ENCODE data around the gene TBC1D5.

DNA sequence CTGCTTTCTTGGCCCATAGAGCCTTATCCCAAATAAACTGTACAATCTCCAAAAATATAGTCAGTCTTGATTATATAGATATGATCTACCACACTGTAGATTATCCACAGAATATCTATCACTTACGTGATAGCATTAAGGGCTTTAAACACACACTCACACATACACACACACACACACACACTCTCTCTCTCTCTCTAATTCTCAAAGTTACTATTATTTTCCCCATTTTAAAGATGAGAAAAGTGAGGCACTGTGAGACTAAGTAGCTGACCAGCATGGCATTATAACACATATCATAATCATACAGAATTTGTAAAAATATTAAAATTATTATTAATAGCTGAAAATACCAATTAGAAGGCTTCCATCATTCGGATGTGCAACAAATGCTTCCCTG lies 4.2 kb downstream of the TBC1D5 start:
- TF ChIP-seq, protein P1, sequence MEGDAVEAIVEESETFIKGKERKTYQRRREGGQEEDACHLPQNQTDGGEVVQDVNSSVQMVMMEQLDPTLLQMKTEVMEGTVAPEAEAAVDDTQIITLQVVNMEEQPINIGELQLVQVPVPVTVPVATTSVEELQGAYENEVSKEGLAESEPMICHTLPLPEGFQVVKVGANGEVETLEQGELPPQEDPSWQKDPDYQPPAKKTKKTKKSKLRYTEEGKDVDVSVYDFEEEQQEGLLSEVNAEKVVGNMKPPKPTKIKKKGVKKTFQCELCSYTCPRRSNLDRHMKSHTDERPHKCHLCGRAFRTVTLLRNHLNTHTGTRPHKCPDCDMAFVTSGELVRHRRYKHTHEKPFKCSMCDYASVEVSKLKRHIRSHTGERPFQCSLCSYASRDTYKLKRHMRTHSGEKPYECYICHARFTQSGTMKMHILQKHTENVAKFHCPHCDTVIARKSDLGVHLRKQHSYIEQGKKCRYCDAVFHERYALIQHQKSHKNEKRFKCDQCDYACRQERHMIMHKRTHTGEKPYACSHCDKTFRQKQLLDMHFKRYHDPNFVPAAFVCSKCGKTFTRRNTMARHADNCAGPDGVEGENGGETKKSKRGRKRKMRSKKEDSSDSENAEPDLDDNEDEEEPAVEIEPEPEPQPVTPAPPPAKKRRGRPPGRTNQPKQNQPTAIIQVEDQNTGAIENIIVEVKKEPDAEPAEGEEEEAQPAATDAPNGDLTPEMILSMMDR (IDR thresholded peaks at IDR 0.05 in 8 of 11, conservative IDR thresholded peaks at IDR 0.05 in 3 of 11) = no peak
- TF ChIP-seq POLR2A (IDR thresholded peaks at IDR 0.05) (no peak), POLR2AphosphoS5 (IDR thresholded peaks at IDR 0.05) (no peak)
